ENCODE data around the gene OGT.
A peak's percentile ranks its signal among the peaks of the same experiment; 100 is the strongest.
"Not testable (repeated sequence)": the region's sequence is repeated elsewhere in the genome, so short reads cannot be mapped to it uniquely, and the experiment has no call there.

Gene OGT

DNA sequence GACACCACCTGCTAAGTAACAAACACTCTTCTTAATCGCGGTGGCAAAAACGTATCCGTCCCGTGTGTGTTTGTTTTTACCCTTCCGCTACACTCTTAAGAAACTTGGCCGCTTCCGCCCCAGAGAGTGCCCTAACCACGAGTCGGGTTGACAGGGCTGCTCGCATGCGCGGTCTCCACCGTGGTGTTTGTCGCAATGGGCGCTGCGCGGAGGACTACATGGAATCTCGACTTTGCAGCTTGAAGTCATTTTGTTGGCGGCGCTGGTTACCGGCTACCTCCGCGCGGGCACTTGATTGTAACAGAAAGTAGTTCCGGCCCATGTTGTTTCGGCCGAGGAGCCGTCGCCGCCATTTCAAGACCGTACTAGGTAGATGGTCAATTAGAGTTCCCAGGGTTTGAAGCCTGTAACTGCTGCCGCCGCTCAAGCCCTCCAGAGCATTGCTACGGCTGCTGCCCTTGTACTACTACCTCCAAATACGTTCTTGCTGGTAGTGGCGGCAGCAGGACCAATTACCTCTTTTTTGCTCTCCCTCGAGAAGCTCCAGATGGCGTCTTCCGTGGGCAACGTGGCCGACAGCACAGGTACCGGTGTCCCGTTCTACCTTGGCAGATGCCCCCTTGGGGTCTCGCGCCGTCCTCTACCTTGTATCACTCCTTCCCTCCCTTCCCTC is at the start of gene OGT:
OGT (plus strand) TSS at position 352 of the 673 bp plus-strand sequence; CDS start at position 548, 196 bp downstream.
- Mint-ChIP-seq H3K4me1 (ENCODE audit: low read depth) (peaks cover 25% of the 10 kb centered on the region), H3K36me3 (ENCODE audit: low read depth) (peaks cover 26% of the 10 kb centered on the region), H3K27ac (peak within 1 kb of the TSS; percentile 99), H3K4me3 (peak within 1 kb of the TSS; percentile 99), H3K27me3 (ENCODE audit: low read depth) (no peaks in the 10 kb centered on the region), H3K9me3 (peaks cover 5% of the 10 kb centered on the region)

DNA sequence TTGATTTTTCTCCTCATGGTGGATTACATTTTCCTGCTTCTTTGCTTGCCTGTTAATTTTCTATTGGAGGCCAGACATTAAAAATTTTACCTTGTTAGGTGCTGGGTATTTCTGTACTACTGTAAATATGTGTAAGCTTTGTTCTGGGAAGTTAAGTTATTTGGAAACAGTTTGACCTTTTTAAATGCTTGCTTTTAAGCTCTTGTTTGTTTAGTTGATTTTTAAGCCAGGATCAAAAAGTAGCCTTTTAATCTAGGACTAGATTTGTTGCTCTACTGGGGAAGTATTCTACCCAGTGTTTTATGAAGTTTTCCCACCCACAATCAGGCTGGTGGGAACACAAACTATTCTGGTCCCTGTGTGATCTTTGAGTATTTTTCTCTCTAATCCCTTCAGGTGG is 45.1 kb upstream of the OGT start:
- Mint-ChIP-seq H3K27ac (no peak overlapping the region), H3K36me3 (ENCODE audit: low read depth) (peaks cover 8% of the 10 kb centered on the region), H3K9me3 (no peaks in the 10 kb centered on the region)

DNA sequence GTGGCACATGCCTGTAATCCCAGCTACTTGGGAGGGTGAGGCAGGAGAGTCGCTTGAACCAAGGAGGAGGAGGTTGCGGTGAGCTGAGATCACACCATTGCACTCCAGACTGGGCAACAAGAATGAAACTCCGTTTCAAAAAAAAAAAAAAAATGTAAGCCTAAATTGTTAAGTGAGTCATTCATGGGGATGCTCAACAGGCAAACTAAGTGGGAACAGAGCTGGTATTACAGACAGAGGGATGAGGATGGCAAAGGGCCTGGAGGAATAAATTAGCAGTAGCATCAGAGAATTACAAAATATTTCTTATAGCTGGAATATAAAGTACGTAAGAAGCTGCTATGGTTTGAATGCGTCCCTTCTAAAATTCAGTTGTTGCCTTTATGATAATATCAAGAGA is 43.4 kb upstream of the OGT start:
- Mint-ChIP-seq H3K9me3 (no peaks in the 10 kb centered on the region), H3K4me1 (ENCODE audit: low read depth) (peaks cover 7% of the 10 kb centered on the region), H3K27me3 (ENCODE audit: low read depth) (no peaks in the 10 kb centered on the region), H3K4me3 (no peak overlapping the region), H3K27ac (no peak overlapping the region), H3K36me3 (ENCODE audit: low read depth) (peaks cover 8% of the 10 kb centered on the region)

More for the DNA sequence above, 45.1 kb upstream of the OGT start:
- no peaks in the 10 kb centered on the region for H3K27me3 Mint-ChIP-seq (ENCODE audit: low read depth)
- H3K4me1 Mint-ChIP-seq (ENCODE audit: low read depth) = peaks cover 3% of the 10 kb centered on the region
- no peak overlapping the region for H3K4me3 Mint-ChIP-seq

DNA sequence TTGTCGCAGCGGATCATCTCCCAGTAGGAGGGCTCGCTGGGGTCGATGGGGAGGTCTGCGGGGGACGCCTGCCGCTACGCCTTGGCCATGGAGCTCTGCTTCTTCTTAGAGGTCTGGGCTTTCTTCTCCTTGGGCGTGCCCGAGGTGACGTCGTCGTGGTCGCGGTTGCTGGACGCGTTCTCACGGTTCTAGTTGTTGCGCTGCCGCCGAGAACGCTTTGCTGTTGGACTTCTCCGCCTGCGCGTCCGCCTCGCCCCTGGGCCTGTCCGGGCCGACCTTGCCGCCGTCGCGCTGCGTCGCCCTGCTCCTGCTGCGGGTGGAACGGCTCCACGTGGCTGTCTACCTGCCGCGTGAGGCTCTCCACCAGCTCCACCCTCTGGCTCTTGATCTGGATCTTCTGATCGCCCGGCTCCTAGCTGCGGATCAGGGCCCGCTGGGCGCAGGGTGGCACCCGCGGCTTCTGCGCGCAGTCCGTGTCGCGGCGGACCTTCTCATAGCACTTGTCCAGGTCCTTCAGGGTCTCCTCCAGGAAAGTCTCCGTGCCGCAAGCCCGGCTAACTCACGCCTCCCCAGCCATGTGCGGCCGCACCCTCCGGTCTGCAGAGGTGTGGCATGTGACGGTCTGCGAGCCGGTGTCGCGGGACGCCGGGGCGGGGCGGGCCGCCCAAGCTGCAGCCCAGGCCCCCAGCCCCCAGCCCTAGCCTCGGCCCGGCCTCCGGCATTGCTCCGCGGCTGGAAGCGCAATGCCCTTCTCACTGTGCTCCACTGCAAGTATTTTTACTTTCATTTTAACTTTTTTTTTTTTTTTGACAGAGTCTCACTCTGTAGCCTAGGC is 40.5 kb upstream of the OGT start:
- Mint-ChIP-seq H3K36me3 (ENCODE audit: low read depth) (peaks cover 4% of the 10 kb centered on the region), H3K4me1 (ENCODE audit: low read depth) (peaks cover 13% of the 10 kb centered on the region), H3K27ac (peak overlapping the region; percentile 71), H3K9me3 (no peaks in the 10 kb centered on the region), H3K4me3 (peak overlapping the region; percentile 80), H3K27me3 (ENCODE audit: low read depth) (no peaks in the 10 kb centered on the region)

DNA sequence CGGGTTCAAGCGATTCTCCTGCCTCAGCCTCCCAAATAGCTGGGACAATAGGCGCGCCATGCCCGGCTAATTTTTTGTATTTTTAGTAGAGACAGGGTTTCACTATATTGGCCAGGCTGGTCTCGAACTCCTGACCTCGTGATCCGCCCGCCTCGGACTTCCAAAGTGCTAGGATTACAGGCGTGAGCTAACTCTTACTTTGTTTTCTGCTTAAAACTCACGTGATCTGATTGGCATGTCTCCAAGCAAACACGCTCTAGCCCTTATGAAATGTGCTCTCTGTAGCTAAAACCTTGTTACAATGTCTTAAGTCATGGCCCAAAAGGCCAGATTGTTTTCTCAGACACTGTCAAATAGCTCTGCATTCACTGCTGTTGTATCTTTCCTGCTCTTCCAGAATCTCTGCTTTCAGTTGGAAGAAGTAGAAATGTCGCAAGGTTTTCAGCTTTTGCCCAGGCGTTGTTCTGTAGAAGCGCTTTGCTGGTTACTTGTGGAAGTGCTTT is 39.7 kb upstream of the OGT start:
- H3K27ac Mint-ChIP-seq = no peak overlapping the region
- no peaks in the 10 kb centered on the region for H3K27me3 Mint-ChIP-seq (ENCODE audit: low read depth)
- peaks cover 2% of the 10 kb centered on the region for H3K36me3 Mint-ChIP-seq (ENCODE audit: low read depth)
- no peaks in the 10 kb centered on the region for H3K9me3 Mint-ChIP-seq
- peak overlapping the region; percentile 67 for H3K4me3 Mint-ChIP-seq
- peaks cover 13% of the 10 kb centered on the region for H3K4me1 Mint-ChIP-seq (ENCODE audit: low read depth)

DNA sequence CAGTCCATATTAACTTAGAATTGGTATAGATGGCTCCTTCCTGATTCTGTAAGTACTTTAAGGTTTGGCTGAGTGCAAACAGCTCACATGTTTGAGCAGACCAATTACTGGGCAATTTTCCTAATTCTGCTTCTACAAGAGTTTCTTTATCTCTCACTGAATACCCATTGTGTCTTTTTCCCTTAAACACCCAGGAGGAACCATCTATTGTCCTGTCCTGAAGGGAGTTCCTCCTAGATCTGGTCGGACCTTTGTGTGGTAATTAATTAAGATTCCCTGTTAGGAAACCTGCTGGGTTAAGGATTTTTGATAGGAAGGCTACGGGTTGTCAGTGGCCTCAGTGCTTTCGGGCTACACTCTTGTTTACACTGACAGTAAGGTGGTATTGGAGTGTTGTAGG is 36.9 kb upstream of the OGT start:
- not testable (repeated sequence) for H3K4me3 Mint-ChIP-seq; H3K27me3 Mint-ChIP-seq (ENCODE audit: low read depth); H3K27ac Mint-ChIP-seq

DNA sequence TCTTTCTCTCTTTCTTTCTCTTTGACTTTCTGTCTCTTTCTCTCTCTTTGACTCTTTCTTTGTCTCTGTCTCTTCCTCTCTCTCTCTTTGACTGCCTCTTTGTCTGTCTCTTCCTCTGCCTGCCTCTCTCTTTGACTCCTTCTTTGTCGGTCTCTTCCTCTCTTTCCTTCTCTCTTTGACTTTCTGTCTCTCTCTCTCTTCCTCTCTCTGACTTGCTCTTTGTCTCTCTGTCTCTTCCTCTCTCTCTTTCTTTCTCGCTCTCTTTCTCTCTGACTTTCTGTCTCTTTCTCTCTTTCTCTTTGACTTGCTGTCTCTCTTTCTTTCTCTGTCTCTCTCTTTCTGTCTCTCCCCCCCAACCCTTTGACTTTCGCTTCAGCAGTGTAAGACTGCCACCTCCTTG is 36.4 kb upstream of the OGT start:
- H3K27ac Mint-ChIP-seq = no peak overlapping the region
- no peaks in the 10 kb centered on the region for H3K9me3 Mint-ChIP-seq
- H3K36me3 Mint-ChIP-seq (ENCODE audit: low read depth) = no peaks in the 10 kb centered on the region
- peaks cover 13% of the 10 kb centered on the region for H3K4me1 Mint-ChIP-seq (ENCODE audit: low read depth)
- H3K27me3 Mint-ChIP-seq (ENCODE audit: low read depth) = no peaks in the 10 kb centered on the region
- no peak overlapping the region for H3K4me3 Mint-ChIP-seq

More for the DNA sequence above, 36.9 kb upstream of the OGT start:
- not testable (repeated sequence) for H3K9me3 Mint-ChIP-seq; H3K36me3 Mint-ChIP-seq (ENCODE audit: low read depth)
- peaks cover 13% of the 10 kb centered on the region for H3K4me1 Mint-ChIP-seq (ENCODE audit: low read depth)

DNA sequence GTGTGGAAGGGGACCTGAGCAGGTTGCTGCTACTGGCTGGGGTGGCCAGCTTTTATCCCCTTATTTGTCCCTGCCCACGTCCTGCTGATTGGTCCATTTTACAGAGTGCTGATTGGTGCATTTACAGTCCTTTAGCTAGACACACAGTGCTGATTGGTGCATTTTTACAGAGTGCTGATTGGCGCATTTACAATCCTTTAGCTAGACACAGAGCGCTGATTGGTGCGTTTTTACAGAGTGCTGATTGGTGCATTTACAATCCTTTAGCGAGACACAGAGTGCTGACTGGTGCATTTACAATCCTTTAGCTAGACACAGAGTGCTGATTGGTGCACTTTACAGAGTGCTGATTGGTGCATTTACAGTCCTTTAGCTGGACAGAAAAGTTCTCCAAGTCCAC is 30.8 kb upstream of the OGT start:
- H3K4me3 Mint-ChIP-seq; H3K27ac Mint-ChIP-seq; H3K36me3 Mint-ChIP-seq (ENCODE audit: low read depth); H3K9me3 Mint-ChIP-seq; H3K27me3 Mint-ChIP-seq (ENCODE audit: low read depth); H3K4me1 Mint-ChIP-seq (ENCODE audit: low read depth): not testable (repeated sequence)

DNA sequence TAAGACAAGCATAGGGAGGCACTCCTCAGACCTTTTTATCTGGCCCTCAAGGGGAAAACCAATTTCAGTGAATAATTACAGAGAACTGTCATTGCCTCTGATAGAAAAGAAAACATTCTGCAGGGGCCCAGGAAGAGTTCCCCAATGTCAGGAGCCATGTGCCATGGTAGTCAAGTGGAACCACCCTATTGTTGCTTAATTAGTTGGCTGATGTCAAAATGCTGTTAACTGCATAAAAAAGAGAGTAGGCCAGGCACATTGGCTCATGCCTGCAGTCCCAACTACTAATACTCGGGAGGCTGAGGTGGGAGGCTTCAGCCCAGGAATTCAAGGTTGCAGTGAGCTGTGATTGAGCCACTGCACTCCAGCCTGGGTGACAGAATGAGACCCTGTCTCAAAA is 28.6 kb upstream of the OGT start:
- Mint-ChIP-seq H3K27ac (no peak overlapping the region), H3K4me1 (ENCODE audit: low read depth) (no peaks in the 10 kb centered on the region), H3K9me3 (no peaks in the 10 kb centered on the region), H3K4me3 (no peak overlapping the region), H3K27me3 (ENCODE audit: low read depth) (no peaks in the 10 kb centered on the region), H3K36me3 (ENCODE audit: low read depth) (no peaks in the 10 kb centered on the region)

DNA sequence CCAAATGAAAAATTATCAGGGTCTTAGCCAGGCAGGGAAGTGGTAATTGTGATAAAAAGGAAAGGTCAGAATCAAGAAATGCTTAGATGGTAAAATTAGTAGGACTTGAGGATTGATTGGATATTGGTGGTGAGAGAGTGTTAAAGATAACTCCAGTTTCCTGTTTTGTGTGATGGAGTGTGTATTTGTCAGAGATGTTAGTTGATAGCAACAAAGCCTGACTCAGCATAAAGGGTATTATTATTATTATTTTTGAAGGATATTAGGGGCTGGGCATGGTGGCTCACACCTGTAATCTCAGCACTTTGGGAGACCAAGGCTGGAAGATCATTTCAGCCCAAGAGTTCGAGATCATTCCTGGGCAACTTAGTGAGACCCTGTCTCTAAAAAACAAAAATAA is 23.6 kb upstream of the OGT start:
- Mint-ChIP-seq H3K4me3 (no peak overlapping the region), H3K27ac (no peak overlapping the region), H3K9me3 (no peaks in the 10 kb centered on the region), H3K4me1 (ENCODE audit: low read depth) (peaks cover 2% of the 10 kb centered on the region), H3K27me3 (ENCODE audit: low read depth) (no peaks in the 10 kb centered on the region), H3K36me3 (ENCODE audit: low read depth) (peaks cover 5% of the 10 kb centered on the region)

DNA sequence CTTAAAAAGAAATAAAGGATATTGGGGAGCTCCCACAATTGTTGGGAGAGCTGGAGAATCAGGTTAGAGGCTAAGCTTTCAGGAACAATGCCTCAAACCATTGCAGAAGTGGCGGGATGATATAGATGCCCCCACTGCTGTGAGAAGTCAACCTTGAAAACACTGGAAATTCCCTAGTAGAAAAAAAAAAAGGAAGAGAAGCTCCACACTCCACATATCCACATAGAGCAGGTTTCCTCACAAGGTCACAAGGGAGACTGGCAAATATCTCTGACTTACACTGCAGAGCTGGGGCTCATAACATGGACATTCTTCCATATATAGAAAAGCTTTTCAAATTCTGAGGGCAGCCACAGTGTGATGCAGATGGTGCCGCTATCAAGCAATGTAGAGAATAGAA is 22.7 kb upstream of the OGT start:
- peaks cover 7% of the 10 kb centered on the region for H3K36me3 Mint-ChIP-seq (ENCODE audit: low read depth)
- H3K4me3 Mint-ChIP-seq = no peak overlapping the region
- H3K9me3 Mint-ChIP-seq = no peaks in the 10 kb centered on the region
- H3K27me3 Mint-ChIP-seq (ENCODE audit: low read depth) = no peaks in the 10 kb centered on the region
- peaks cover 6% of the 10 kb centered on the region for H3K4me1 Mint-ChIP-seq (ENCODE audit: low read depth)
- H3K27ac Mint-ChIP-seq = no peak overlapping the region

DNA sequence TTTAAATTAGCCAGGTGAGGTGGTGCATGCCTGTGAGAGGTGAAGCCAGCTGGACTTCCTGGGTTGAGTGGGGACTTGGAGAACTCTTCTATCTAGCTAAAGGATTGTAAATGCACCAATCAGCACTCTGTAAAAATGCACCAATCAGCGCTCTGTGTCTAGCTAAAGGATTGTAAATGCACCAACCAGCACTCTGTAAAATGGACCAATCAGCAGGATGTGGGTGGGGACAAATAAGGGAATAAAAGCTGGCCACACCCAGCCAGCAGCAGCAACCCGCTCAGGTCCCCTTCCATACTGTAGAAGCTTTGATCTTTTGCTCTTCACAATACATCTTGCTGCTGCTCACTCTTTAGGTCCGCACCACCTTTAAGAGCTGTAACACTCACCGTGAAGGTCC is 19.2 kb upstream of the OGT start:
- not testable (repeated sequence) for H3K27me3 Mint-ChIP-seq (ENCODE audit: low read depth); H3K36me3 Mint-ChIP-seq (ENCODE audit: low read depth); H3K4me3 Mint-ChIP-seq; H3K9me3 Mint-ChIP-seq; H3K27ac Mint-ChIP-seq; H3K4me1 Mint-ChIP-seq (ENCODE audit: low read depth)

DNA sequence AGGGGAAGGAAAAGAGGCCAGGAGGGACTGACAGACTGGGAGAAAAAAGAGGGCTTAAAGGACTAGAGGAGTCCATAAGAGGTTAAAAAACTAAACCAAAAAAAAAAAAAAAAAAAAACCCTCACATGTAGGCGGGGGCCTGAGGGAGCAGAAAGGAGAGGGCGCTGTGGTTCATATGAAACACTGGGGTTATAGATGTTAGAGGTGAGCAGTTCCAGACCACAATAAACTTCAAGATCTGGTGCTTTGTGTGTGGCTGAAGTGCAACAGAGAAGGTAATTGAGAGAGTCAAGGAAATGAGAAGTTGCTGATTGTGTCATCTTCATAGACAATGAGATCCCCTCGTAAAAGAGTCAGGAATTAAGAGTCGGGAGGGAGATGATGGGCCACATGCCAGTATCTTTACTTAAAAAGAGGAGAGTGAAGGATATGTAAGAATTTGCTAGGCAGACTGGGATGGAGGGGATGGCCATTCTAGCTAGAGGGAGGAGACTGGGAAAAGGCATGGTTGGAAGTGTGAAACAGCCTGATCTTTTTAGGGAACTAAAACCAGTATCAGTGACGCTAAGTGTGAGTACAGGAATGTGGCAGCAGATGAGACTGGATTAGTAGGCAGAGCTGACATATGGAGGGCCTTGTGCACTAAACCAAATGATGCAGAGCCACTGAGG is 18.4 kb upstream of the OGT start:
- peak overlapping the region; percentile 55 for H3K27ac Mint-ChIP-seq
- H3K4me3 Mint-ChIP-seq = no peak overlapping the region
- H3K27me3 Mint-ChIP-seq (ENCODE audit: low read depth) = no peaks in the 10 kb centered on the region
- H3K4me1 Mint-ChIP-seq (ENCODE audit: low read depth) = peaks cover 6% of the 10 kb centered on the region
- peaks cover 7% of the 10 kb centered on the region for H3K36me3 Mint-ChIP-seq (ENCODE audit: low read depth)
- H3K9me3 Mint-ChIP-seq = no peaks in the 10 kb centered on the region

DNA sequence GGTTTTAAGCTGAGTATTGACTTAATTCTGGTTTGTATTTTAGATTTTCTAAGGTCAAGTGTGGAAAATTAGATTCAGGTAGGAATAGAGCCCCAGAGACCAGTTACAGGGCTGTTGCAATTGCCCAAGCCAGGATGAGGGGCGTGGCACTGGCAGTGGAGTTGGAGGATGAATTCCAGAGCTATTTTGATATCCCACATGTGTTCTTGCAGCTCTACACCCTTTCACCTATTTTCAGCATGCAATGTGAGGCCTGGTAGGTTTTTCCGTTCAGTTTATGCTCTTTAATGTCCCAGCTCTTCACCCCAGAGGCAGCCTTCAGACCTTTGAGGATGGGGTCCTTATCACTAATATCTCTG is 17.9 kb upstream of the OGT start:
- peaks cover 6% of the 10 kb centered on the region for H3K4me1 Mint-ChIP-seq (ENCODE audit: low read depth)
- no peaks in the 10 kb centered on the region for H3K9me3 Mint-ChIP-seq
- H3K36me3 Mint-ChIP-seq (ENCODE audit: low read depth) = peaks cover 7% of the 10 kb centered on the region
- H3K27me3 Mint-ChIP-seq (ENCODE audit: low read depth) = no peaks in the 10 kb centered on the region
- no peak overlapping the region for H3K4me3 Mint-ChIP-seq
- H3K27ac Mint-ChIP-seq = no peak overlapping the region

DNA sequence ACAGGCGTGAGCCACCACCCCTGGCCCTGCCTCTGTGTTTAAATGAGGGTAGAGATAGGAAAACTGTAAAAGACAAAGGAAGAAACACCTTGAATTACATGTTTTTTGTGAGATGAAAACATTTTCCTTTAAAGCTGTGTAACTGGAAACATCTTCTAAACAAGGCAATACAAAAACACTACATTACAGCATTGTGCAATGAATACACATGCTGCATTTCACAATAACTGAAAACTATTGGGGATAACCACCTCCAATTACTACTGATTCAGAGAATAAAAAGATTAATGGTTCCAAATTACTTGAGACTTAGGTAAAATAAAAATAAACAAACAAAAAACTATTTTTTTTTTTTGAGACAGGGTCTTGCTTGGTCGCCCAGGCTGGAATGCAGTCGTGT is 7.6 kb upstream of the OGT start:
- no peak overlapping the region for H3K4me3 Mint-ChIP-seq
- H3K27me3 Mint-ChIP-seq (ENCODE audit: low read depth) = no peaks in the 10 kb centered on the region
- peaks cover 4% of the 10 kb centered on the region for H3K36me3 Mint-ChIP-seq (ENCODE audit: low read depth)
- peaks cover 4% of the 10 kb centered on the region for H3K4me1 Mint-ChIP-seq (ENCODE audit: low read depth)
- H3K9me3 Mint-ChIP-seq = peaks cover 5% of the 10 kb centered on the region
- no peak overlapping the region for H3K27ac Mint-ChIP-seq

All from T-helper 1 cell treated with Interleukin-12 subunit alpha and Interleukin-12 subunit beta and Interleukin-4 antibody, amounts not matched to agents 30 μg/mL and 1 μg/mL, for 36 hours (primary cell).